ENCODE data around the gene LAMC3.
"Not testable (repeated sequence)": the region's sequence is repeated elsewhere in the genome, so short reads cannot be mapped to it uniquely, and the experiment has no call there.

Gene LAMC3

DNA sequence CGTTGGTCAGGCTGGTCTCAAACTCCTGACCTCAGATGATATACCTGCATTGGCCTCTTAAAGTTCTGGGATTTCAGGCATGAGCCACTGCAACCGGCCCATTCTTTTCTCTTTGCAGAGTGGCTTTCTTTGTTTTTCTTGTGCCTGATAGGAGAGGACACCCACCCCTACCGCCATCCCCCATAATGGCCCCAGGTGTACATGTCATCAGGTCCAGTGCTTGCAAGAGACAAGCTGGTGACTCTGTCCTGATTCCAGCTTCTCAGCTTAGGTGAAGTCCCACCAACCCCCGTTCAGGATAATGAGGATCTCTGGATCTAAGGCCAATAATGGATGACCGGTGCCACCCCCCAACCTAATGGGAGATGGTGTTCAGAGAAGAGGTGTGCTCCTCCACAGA lies 85.0 kb downstream of the LAMC3 start:
- in situ Hi-C loops (cut with HindIII; ENCODE audit: low sequenced_read_pairs) = no loop called here

GRCh38 chr9:131094622-131095021 lies 85.6 kb downstream of the LAMC3 start:
- in situ Hi-C loops (cut with HindIII; ENCODE audit: low sequenced_read_pairs) = no loop called here

GRCh38 chr9:131095666-131096268 lies 86.8 kb downstream of the LAMC3 start:
- in situ Hi-C loops (cut with HindIII; ENCODE audit: low sequenced_read_pairs) = no loop called here

- in situ Hi-C loops (cut with HindIII; ENCODE audit: low sequenced_read_pairs) = no loop called here
Observed at GRCh38 chr9:131096269-131097125, 87.5 kb downstream of the LAMC3 start, which contains the start of gene AIF1L. AIF1L (plus strand) TSS chr9:131096531; CDS start chr9:131096630, 99 bp downstream.

DNA sequence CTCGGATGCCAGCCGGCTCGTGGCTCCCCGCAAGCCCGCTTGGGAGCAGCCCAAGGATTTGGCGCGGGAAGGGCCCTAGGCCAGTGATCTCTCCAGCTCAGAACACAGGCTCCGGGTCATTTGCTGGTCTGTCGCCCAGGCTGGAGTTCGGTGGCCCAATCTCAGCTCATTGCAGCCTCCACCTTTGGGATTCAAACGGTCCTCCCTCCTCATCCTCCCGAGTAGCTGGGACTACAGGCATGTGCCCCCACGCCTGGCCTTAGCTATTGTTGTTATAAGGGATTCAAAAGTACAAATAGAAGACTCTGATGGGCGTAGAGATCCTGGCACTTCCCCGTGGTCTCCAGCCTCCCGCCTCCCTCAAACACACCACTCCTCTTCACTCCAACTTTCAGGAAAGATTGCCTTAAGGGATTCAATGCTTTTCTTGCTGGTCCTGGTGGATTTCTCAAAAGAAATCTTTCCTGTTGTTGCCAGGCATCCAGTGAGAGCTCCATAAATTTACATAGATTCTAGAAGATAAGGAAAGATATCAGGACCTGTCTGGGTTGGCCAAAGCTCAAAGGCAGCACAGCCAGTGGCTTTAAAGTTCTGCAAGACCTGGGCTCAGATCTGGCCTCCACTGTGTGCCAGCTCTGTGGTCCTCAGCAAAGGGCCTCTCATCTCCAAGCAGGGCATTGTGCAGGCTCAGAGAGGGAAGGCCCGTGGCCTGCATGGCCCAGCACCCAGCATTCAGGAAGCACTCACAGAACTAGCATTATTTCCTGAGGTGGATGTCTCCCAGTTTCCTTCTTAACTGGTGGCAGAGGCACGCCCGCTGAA lies 88.4 kb downstream of the LAMC3 start:
- in situ Hi-C loops (cut with HindIII; ENCODE audit: low sequenced_read_pairs) = no loop called here

DNA sequence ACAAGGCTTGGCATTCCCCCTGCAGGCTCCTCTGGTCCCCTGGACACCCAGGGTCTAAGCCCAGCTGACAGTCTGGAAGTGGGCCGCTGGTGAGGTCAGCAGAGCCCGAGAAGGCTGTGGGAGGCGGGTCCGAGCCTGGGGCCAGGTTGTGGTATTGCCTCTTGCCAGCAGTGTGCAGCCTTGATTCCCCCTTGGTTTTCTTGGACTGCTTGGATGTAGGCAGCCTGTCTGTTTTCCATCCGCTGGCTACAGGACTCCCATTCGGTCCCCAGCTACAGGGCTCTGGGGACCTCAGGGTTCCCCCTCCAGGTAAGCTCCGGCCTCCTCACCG lies 88.9 kb downstream of the LAMC3 start:
- in situ Hi-C loops (cut with HindIII; ENCODE audit: low sequenced_read_pairs) = no loop called here

DNA sequence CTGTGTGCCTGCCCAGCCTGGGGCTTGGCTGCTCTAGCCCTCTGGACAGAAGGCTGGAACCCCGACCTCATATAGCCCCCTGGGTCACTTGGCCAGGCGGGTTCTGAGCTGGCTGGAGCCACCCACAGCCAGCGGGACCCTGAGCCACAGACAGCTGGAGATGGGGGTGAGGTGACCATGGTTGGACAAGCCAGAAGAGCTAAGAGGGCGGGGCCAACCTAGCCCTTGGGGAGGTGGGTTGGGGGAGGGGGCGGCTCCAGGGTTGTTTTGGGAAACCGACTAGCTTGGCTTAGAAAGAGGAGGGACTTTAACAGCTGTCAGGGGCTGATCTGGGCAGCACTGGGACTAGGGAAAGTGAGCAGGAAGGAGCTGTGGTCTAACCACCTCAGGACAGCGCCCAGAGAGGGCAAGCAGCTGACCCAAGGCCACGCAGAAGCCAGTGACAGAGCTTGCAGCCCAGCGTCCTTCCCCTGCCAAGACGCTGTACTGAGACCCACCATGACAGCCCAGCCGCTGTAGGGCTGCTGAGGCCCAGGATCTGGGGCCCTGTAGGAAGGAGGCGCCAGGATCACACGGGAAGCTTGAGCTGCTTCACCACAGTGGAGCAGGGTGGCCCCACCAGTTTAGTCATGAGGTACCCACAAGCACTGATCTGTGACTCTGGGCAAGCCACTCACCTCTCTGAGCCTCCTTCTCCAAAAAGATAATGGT lies 89.6 kb downstream of the LAMC3 start:
- in situ Hi-C loops (cut with HindIII; ENCODE audit: low sequenced_read_pairs) = no loop called here

DNA sequence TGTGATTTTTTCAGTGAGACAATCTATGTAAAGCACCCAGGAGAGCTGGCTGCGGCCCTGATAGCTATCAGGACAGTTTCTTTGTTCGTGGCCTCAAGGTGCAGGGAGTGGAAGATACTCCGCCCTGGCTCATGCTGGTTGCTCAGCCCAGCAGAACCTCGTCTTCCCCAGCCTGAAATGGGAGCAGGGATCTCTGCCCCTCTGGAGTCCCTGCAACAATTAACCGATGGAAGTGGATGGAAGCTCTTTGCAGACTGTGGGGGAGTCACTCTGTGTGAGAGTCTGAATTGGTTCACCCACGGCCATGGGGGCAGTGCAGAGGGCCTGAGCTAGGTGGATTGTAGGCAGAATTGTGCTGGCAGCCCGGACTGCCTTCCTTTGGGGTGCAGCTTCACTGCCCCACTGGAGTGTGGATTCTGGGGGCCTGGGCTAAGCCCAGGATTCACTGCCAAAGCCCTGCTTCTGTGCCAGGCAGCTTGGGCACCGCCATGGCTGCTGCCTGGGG lies 90.2 kb downstream of the LAMC3 start:
- in situ Hi-C loops (cut with HindIII; ENCODE audit: low sequenced_read_pairs) = no loop called here

DNA sequence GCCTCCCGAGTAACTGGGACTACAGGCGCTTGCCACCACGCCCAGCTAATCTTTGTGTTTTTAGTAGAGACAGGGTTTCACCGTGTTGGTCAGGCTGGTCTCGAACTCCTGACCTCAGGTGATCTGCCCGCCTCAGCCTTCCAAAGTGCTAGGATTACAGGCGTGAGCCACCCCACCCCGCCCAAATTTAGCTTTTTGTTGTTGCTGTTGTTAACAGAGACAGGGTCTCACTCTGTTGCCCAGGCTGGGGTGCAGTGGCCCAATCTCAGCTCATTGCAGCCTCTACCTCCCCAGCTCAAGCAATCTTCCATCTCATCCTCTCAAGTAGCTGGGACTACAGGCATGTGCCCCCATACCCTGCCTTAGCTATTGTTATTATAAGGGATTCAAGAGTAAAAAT lies 90.9 kb downstream of the LAMC3 start:
- in situ Hi-C loops (cut with HindIII; ENCODE audit: low sequenced_read_pairs) = not testable (repeated sequence)

- in situ Hi-C loops (cut with HindIII; ENCODE audit: low sequenced_read_pairs) = no loop called here
Observed at GRCh38 chr9:131100445-131100844, 91.5 kb downstream of the LAMC3 start.

- in situ Hi-C loops (cut with HindIII; ENCODE audit: low sequenced_read_pairs) = no loop called here
Observed at GRCh38 chr9:131101207-131101964, 92.4 kb downstream of the LAMC3 start.

- in situ Hi-C loops (cut with HindIII; ENCODE audit: low sequenced_read_pairs) = no loop called here
Observed at GRCh38 chr9:131103024-131103423, 94.0 kb downstream of the LAMC3 start.

DNA sequence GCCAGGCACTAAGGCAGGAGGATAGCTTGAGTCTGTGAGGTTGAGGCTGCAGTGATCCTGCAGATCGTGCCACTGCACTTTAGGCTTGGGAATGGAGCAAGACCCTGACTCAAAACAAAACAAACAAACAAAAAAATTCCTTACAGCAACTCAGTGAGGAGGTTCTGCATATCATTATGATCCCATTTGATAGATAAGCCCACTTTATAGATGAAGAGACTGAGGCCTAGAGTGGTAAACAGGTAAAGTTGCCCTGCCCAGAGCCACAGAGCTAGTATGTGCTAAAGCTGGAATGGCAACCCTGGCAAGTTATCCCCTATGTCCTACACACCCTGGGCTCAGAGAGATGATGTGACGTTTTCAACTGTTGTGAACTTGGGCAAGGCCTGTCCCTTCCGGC lies 94.6 kb downstream of the LAMC3 start:
- in situ Hi-C loops (cut with HindIII; ENCODE audit: low sequenced_read_pairs) = no loop called here

DNA sequence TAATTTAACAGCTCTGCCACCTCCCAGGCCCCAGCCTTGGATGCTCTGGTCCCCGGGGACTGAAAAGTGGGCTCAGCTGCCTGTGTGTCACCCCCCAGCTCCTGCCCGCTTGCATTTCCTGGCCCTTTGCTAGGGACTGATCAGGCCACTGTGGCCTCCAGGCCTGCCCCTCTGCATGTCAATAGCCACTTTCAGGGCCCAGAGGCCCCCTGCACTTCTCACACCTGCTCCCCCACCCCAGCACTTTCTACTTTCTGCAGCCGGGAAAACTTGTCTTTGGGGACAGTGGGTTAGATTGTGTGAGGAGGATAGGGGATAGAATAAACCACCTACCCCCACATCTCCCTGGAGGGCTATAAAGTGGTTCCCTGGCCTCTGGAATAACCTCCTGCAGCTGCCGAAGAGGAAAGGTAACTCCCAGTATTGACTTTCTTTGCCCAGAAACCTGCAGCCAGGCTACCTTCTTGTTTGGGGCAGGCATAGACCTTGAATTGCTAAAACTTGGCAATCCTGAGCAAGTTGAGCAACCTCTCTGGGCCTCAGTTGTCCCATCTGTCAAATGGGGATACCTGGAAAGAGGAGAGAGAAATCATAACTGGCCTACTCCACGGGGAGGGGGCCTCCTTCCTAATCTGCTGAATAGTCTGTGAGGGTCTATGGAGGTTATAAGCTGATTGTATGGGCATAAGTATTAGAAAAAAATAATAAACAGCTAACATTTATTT lies 95.2 kb downstream of the LAMC3 start:
- in situ Hi-C loops (cut with HindIII; ENCODE audit: low sequenced_read_pairs) = no loop called here

DNA sequence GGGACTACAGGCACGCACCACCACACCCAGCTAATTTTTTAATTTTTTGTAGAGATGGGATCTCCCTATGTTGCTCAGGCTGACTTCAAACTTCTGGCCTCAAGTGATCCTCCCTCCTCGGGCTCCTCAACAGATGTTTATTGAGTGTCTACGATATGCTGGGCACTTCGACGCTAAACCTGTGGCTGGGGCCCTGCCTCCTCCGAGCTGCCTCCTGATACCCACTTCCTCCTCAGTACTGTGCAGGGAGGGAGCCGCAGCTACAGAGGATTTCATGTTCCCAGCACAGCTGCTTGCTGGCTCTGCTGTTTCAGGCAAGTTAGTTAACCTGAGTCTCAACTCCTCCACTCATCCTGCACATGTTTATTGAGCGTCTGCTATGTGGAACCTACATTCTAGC lies 97.0 kb downstream of the LAMC3 start:
- in situ Hi-C loops (cut with HindIII; ENCODE audit: low sequenced_read_pairs) = no loop called here

GRCh38 chr9:131107760-131108159 lies 98.8 kb downstream of the LAMC3 start:
- in situ Hi-C loops (cut with HindIII; ENCODE audit: low sequenced_read_pairs) = no loop called here

- in situ Hi-C loops (cut with HindIII; ENCODE audit: low sequenced_read_pairs) = no loop called here
Observed at GRCh38 chr9:131111186-131111853, 102.3 kb downstream of the LAMC3 start.

DNA sequence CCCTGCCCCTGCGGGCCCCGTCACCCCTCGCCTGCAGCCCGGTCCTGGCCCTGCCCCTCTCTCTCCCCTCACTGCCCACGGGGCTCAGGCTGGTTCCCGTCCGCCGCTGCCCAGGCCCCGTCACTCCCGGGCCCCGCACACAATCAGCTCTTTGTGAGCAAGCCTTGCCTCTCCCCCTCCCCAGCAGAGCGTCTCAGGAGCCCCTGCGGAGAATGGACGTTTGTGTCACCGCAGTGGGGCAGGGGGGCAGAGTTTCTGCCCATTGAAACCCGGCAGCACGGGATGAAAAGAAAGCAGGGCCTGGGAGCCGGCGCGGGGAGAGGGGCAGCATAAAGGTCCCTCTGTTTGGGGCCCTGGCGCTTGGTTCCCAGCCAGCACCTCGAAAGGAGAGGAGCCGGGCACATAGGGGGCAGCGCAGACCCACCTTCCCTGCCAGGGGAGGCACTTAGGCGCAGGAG lies 102.9 kb downstream of the LAMC3 start:
- in situ Hi-C loops (cut with HindIII; ENCODE audit: low sequenced_read_pairs) = no loop called here

Data from DLD1 (cell line).